Body of pancreas (tissue), 4 donors: ENCODE results near the gene CAPN14.

ENCODE experiments used
- CTCF ChIP-seq, 7 experiments: fragments of 450-650 bp in 4 of 7; fragments of 200-600 bp in 3 of 7; sonication (generic) in 3 of 7; IDR thresholded peaks; one replicate each; pipeline ENCODE4 v1.5.1; 2016 to 2019; ENCODE audit warnings: antibody characterized with exemption in 7 of 7
- POLR2A ChIP-seq, 3 donors: fragments of 450-650 bp; IDR thresholded peaks; one replicate each; pipeline ENCODE4 v1.6.1; 2016; ENCODE audit warnings: antibody characterized with exemption in 3 of 3, mild to moderate bottlenecking in 2 of 3

GRCh38 chr2:31196622-31197021 lies 20.7 kb downstream of the CAPN14 start:
- TF ChIP-seq CTCF (IDR thresholded peaks at IDR 0.05) (no peak), POLR2A (IDR thresholded peaks at IDR 0.05) (no peak)
